SK-N-MC (cell line): Measurements from ENCODE around the gene DSCAML1.

Experiments
- DNase-seq: peaks from one replicate; pipeline ENCODE4 v3.0.0-alpha.2; 2011; ENCODE audit warnings: low read depth, low spot score
- H3K27ac ChIP-seq: fragments of 200-600 bp; sonication (generic); 2 replicates; pipeline ENCODE4 v1.5.1; 2016; ENCODE audit warnings: mixed run types
- H3K36me3 ChIP-seq: fragments of 200-600 bp; sonication (generic); 2 replicates; pipeline ENCODE4 v1.6.1; 2017; ENCODE audit warnings: antibody characterized with exemption, low read length, mixed read lengths; ENCODE audit not compliant: insufficient read depth
- H3K4me3 ChIP-seq: fragments of 200-600 bp; sonication (generic); 2 replicates; pipeline ENCODE4 v1.5.1; 2016
- H3K9ac ChIP-seq: fragments of 200-600 bp; sonication (generic); 2 replicates; pipeline ENCODE4 v1.8.0; 2017; ENCODE audit warnings: mixed run types, mixed read lengths; ENCODE audit not compliant: insufficient read length
- H3K9me3 ChIP-seq: fragments of 200-600 bp; sonication (generic); 2 replicates; pipeline ENCODE4 v1.6.1; 2017; ENCODE audit warnings: low read depth, mild to moderate bottlenecking, antibody characterized with exemption, low read length, moderate library complexity, mixed read lengths
- EZH2 ChIP-seq: fragments of 200-600 bp; sonication (generic); IDR thresholded peaks from one replicate; pipeline ENCODE4 v1.6.1; 2017; ENCODE audit warnings: antibody characterized with exemption
- FOXP2 ChIP-seq: optimal IDR thresholded peaks from 2 replicates; pipeline ENCODE3; 2011; ENCODE audit warnings: mild to moderate bottlenecking, moderate library complexity; ENCODE audit not compliant: insufficient read depth; ENCODE audit errors: extremely low read length, control extremely low read depth
- POLR2AphosphoS5 ChIP-seq: IDR thresholded peaks from 2 replicates; pipeline ENCODE4 v1.6.1; 2012; ENCODE audit warnings: mild to moderate bottlenecking, low read depth, low read length, borderline replicate concordance

DSCAML1 gene

GRCh38 chr11:117586392-117586791, 210.6 kb downstream of the DSCAML1 start:
- Histone ChIP-seq H3K36me3 (no peaks in the 10 kb centered on the region), H3K4me3 (no peak overlapping the region), H3K9me3 (no peaks in the 10 kb centered on the region), H3K27ac (no peak overlapping the region), H3K9ac (no peak overlapping the region)
- TF ChIP-seq POLR2AphosphoS5, result no peak
- no peak for TF ChIP-seq FOXP2
- no peak for TF ChIP-seq EZH2
- DNase-seq, result no peak

GRCh38 chr11:117585631-117586030, 211.4 kb downstream of the DSCAML1 start:
- no peak overlapping the region for H3K9ac ChIP-seq
- no peaks in the 10 kb centered on the region for H3K9me3 ChIP-seq
- TF ChIP-seq FOXP2 (no peak), EZH2 (no peak), POLR2AphosphoS5 (no peak)
- no peak overlapping the region for H3K4me3 ChIP-seq
- no peak overlapping the region for H3K27ac ChIP-seq
- no peak for DNase-seq
- H3K36me3 ChIP-seq, result no peaks in the 10 kb centered on the region

- Histone ChIP-seq H3K36me3 (no peaks in the 10 kb centered on the region), H3K4me3 (no peak overlapping the region), H3K9ac (no peak overlapping the region), H3K27ac (no peak overlapping the region), H3K9me3 (no peaks in the 10 kb centered on the region)
- TF ChIP-seq EZH2 (no peak), FOXP2 (no peak)
- no peak for DNase-seq
Measured at GRCh38 chr11:117584056-117584830, 212.8 kb downstream of the DSCAML1 start.

GRCh38 chr11:117583063-117583801, 213.8 kb downstream of the DSCAML1 start:
- H3K9me3 ChIP-seq, result no peaks in the 10 kb centered on the region
- no peak overlapping the region for H3K9ac ChIP-seq
- DNase-seq, result no peak
- H3K27ac ChIP-seq, result no peak overlapping the region
- no peak overlapping the region for H3K4me3 ChIP-seq
- H3K36me3 ChIP-seq, result no peaks in the 10 kb centered on the region
- TF ChIP-seq POLR2AphosphoS5, result no peak
- no peak for TF ChIP-seq EZH2

- TF ChIP-seq POLR2AphosphoS5 (no peak), EZH2 (no peak), FOXP2 (no peak)
- H3K27ac ChIP-seq, result no peak overlapping the region
Measured at GRCh38 chr11:117582433-117582832, 214.6 kb downstream of the DSCAML1 start.

GRCh38 chr11:117580866-117581265, 216.2 kb downstream of the DSCAML1 start:
- Histone ChIP-seq H3K9me3 (no peaks in the 10 kb centered on the region), H3K27ac (no peak overlapping the region), H3K9ac (no peak overlapping the region), H3K4me3 (no peak overlapping the region), H3K36me3 (no peaks in the 10 kb centered on the region)
- TF ChIP-seq EZH2 (no peak), POLR2AphosphoS5 (no peak), FOXP2 (no peak)
- DNase-seq, result no peak

More at GRCh38 chr11:117582433-117582832, 214.6 kb downstream of the DSCAML1 start:
- no peak overlapping the region for H3K9ac ChIP-seq
- DNase-seq, result no peak
- H3K9me3 ChIP-seq, result no peaks in the 10 kb centered on the region
- H3K4me3 ChIP-seq, result no peak overlapping the region
- no peaks in the 10 kb centered on the region for H3K36me3 ChIP-seq

- no peak overlapping the region for H3K9ac ChIP-seq
- TF ChIP-seq FOXP2 (no peak), POLR2AphosphoS5 (no peak), EZH2 (no peak)
- H3K4me3 ChIP-seq, result no peak overlapping the region
- no peaks in the 10 kb centered on the region for H3K36me3 ChIP-seq
- H3K27ac ChIP-seq, result no peak overlapping the region
- no peaks in the 10 kb centered on the region for H3K9me3 ChIP-seq
- DNase-seq, result no peak
Measured at GRCh38 chr11:117579161-117579560, 217.9 kb downstream of the DSCAML1 start.

GRCh38 chr11:117575856-117576255, 221.2 kb downstream of the DSCAML1 start:
- no peak for DNase-seq
- Histone ChIP-seq H3K9me3 (no peaks in the 10 kb centered on the region), H3K9ac (no peak overlapping the region), H3K4me3 (no peak overlapping the region), H3K27ac (no peak overlapping the region), H3K36me3 (no peaks in the 10 kb centered on the region)
- TF ChIP-seq FOXP2 (no peak), EZH2 (no peak), POLR2AphosphoS5 (no peak)

- H3K9ac ChIP-seq, result no peak overlapping the region
- no peak overlapping the region for H3K27ac ChIP-seq
- no peaks in the 10 kb centered on the region for H3K9me3 ChIP-seq
- H3K36me3 ChIP-seq, result no peaks in the 10 kb centered on the region
- H3K4me3 ChIP-seq, result no peak overlapping the region
- TF ChIP-seq EZH2 (no peak), FOXP2 (no peak), POLR2AphosphoS5 (no peak)
- no peak for DNase-seq
Measured at GRCh38 chr11:117574551-117574950, 222.5 kb downstream of the DSCAML1 start.
